GM18867 (cell line): ENCODE results near the gene MACROH2A1.
"Not testable (repeated sequence)": the region's sequence is repeated elsewhere in the genome, so short reads cannot be mapped to it uniquely, and the experiment has no call there.

ENCODE experiments used
- ATAC-seq: cut with Tn5 transposase; IDR thresholded peaks from one replicate; pipeline ENCODE4 v1.9.1; 2021; ENCODE audit warnings: mild to moderate bottlenecking, moderate library complexity; ENCODE audit not compliant: unreplicated experiment

Gene MACROH2A1

DNA sequence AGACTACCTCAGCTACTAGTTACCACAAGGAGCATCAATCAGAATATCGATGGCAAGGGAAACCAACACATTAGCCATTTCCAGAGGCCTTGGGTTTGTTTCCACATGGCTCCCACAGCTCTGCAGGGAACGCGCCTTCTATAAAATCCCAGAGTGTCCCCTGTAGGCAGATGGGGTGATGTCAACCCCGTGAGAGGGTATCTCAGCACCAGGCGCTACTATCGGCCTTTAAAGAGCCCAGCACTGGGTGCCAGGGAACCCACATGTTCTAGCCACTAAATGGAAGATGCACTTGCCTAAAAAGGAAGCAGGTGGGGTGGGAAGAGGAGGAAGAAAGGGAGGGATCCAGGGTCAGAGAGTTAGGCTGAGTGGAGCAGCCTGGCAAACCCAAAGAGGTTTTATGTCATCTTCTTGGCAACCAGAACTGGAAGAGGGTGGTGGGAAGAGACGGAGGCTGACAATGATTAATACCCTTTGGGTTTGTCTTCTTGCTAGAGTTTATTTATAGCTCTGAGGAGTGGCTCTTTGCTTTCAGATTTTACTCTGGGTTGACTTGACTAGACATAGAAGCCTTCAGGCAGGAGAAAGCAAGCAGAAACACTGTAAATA is 19.9 kb downstream of the MACROH2A1 start:
- no peak for ATAC-seq

DNA sequence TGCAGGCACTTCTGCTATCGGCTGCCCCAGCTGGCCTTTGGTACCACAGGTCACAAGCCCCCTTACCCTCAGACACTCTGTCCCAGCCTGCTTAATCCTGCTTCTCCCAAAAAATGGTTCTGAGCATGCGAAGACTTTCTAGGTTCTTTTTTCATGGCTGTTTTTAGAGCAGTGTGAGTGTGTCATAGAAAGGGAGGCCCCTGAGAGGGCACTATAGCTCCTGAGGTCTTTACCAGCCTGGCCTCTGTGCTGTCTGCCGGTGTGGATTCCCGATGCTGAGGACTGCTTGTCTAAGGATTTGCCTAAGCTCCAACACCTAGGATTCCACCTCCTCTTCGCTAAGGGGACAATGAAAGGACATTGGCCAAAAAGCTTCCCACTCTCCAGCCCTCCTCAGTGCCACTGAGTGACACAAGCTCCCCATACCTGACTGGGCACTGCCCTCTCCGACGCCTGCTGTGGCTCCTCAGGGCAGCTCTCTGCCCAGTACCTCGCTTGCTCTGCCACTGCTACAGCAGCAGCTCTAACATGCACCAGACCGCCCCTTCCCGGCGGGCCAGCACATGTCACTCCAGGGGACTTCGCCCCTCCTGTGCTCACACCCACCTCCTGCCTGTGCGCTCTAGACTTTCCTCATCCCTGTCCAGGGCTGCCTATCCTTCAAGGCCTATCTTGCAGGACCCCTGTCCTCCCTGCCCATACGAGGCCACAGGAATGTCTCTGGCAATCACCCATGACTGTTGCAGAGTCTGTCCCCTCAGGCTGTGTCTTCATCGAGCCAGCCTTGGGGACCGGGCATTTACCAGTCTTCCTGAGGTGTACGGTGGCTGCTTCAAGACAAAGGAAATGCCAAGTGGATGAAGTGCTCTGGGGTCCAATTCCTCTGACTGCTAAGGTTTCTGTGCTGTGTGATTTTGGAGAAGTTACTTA is 21.0 kb downstream of the MACROH2A1 start:
- no peak for ATAC-seq

GRCh38 chr5:135376961-135377624 is 21.9 kb downstream of the MACROH2A1 start:
- no peak for ATAC-seq

DNA sequence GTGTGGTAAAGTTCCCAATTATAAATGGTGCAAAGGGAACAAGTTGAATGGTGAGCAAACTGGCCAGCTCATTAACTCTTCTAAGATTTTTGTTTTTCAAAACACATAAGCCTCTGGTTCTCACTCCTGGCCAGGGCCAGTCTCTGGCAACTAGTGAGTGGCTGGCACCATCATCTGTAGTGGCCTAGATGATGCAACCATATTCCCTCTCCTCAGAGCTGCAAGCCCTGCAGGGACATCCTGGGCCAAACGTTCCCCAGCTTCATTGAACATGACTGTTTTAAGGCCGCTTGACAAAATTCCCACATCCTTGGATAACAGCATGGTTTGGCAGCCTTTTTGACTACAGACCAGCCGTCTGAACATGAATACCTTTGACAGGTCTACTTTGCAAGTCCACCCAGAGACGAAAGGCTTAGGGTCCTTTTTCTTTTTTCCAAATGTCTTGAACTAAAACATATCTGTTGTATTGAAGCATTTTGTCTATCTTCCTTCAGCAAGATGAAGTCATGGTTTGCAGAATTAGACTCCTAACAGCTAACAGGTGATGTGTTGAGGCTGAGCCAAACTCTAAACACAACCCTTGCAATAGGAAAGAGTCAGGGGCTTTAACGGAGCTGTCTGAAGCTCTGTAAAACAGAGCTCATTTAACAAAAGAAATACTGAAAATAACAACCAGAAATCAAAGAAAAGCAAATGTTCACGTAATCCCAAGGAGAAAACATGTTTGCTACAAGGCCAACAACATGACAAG is 23.8 kb downstream of the MACROH2A1 start:
- ATAC-seq = no peak

DNA sequence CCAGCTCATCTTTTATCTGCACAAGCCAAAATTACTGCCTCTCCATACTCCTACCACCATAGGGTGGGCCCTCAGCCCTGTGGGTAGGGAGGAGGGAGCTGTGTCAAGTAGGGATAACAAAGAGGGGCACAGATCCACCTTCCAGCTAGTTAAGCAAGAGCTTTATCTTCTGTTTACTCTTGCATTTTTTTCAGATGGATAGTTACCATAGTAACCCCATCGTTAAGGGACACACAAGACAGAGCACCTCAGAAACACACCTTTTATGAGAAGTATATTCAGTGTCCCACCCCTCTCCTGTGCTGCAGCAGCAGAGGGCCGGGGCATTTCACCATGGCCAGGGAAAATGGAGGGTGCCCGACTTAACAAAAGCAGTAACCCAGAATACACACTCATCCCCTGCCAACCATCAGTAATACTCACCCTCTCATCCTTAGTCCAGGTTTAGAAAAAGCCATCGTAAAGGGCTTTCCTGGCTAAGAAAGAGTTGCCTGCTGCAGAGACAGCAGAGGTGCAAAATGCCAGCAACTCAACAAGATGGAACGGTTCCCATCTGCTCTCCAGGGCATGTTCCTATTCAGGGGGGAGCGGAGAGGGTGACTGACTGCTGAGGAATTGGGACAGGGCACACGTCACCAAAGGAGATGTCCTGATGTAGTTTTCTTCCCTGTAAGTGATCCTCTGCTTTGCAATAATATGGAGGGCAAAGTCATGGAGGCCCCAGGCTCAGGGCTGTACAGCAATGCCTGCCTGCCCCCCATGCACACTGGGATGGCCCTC is 25.1 kb downstream of the MACROH2A1 start:
- no peak for ATAC-seq

DNA sequence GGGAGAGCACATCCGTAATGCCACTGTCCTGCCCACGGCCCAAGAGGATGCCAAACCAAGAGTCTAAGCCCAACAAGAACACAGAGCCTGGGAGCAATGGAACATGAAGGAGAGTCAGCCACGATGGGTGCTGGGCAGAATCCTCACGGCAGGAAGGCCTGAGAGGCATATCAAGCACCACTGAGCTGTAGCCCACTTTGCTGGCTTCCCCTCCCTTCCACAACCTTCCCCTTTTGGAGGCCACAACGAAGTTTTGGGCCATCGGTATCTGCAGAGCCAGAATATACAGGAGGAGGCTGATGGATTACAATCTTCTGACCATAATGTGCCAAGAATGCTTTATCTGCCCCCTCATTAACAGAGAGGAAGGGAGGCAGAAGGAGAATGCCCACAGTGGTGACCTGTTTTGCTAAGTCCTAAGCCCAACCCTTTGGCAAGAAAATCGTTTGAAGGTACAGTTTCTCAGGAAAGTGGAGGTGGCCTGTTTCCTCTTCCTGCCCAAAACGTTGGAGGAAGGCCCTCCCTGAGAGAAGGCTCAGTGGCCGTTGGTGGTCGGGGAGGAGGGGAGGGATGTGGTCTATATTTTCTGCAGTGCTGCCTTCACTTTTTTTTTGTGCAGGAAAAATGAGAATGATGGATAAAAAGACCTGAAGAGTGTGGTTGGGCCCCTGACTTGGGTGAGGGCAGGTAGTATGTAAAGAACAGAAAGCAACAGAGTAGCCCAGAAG is 26.2 kb downstream of the MACROH2A1 start:
- ATAC-seq = no peak

DNA sequence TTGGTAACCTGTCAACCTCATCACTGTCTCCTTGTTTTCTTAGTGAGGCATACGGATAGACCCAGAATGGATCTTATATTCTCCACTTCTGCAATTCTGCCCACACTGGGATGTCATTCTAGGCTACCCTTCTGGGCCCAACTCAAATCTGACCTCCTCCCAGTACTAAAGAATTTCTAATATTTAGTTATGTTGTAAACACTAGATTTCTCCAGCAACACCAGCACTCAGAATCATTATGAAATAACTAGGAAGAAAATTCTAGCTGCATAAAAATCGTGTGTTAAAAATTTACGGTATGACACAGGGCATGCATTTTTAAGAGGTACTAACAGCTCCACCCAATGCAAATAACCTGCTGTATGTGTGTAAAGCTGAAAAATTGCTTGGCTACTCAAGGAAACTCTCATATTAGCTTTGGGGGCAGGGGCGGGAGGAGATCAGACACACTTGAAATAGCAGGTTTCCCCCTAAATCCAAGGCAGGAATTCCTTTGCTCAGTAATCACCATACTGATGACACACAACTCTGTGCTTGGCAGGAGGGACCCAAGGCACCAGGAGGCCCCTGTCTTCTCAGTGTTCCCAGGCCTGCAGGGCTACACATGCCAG is 27.3 kb downstream of the MACROH2A1 start:
- no peak for ATAC-seq

- no peak for ATAC-seq
Measured at GRCh38 chr5:135369952-135370351, 29.1 kb downstream of the MACROH2A1 start.

DNA sequence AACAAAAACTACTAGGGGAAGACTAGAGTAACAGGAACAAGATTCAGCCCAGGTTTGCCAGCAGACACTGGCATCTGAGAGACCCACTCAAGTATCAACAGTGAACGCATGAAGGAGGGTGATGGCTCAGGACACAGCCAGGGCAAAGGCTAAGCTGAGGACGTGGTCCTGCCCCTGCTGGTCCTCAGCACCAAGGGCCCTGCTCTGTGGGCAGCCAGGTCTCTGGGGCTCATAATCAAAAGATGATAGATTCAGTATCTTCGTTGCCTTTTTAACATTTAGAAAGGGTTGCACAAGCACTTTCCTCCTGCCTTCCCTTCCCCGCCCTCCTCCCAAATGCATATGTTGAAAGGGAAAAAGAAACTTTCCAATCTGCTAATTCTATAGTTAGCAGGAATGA is 31.5 kb downstream of the MACROH2A1 start:
- no peak for ATAC-seq

GRCh38 chr5:135367076-135367475 is 32.0 kb downstream of the MACROH2A1 start:
- no peak for ATAC-seq

DNA sequence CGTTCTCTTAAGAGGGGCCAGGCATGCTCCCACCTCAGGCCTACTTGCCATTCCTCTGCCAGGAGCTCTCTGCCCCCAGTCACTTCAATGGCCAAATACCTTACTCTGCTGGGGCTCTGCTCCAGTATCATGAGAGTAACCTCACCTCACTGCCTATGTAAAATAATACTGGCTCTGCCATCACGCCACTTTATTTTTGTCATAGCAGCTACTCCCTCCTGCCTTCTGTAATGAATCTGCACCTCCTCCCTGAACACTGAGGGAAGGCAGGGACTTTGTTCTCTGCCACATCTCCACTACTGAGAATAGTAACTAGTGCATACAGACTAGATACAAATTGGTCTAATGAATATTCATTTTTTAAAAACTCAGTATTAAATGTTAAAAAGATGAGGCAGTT is 33.8 kb downstream of the MACROH2A1 start:
- ATAC-seq = no peak

GRCh38 chr5:135364421-135365262 is 34.4 kb downstream of the MACROH2A1 start:
- ATAC-seq = no peak

GRCh38 chr5:135363342-135363741 is 35.7 kb downstream of the MACROH2A1 start:
- not testable (repeated sequence) for ATAC-seq

GRCh38 chr5:135362102-135362501 is 36.9 kb downstream of the MACROH2A1 start:
- ATAC-seq = no peak

- no peak for ATAC-seq
Measured at GRCh38 chr5:135360278-135361274, 38.5 kb downstream of the MACROH2A1 start.

- ATAC-seq = no peak
Measured at GRCh38 chr5:135359374-135360165, 39.5 kb downstream of the MACROH2A1 start.
